Measurements from ENCODE around the gene DNAAF8.
"Not testable (repeated sequence)": the region's sequence is repeated elsewhere in the genome, so short reads cannot be mapped to it uniquely, and the experiment has no call there.

DNAAF8 gene

DNA sequence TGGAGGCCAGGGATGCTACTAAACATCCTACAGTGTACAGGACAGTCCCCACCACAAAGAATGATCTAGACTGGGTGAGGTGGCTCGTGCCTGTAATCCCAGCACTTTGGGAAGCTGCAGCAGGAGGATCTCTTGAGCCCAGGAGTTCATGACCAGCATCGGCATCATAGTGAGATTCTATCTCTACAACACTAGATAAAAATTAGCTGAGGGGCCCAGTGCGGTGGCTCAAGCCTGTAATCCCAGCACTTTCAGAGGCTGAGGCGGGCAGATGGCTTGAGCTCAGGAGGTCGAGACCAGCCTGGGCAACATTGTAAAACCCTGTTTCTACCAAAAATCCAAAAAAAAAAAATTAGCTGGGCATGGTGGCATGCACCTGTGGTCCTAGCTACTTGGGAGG, 38.0 kb downstream of the DNAAF8 start:
- peaks cover 12% of the 10 kb centered on the region for H3K4me1 ChIP-seq
- H3K9me3 ChIP-seq: no peaks in the 10 kb centered on the region
- H3K27me3 ChIP-seq: no peaks in the 10 kb centered on the region
- no peak overlapping the region for H3K9ac ChIP-seq
- H4K20me1 ChIP-seq: no peaks in the 10 kb centered on the region
- H3K4me2 ChIP-seq: no peak overlapping the region
- no peak overlapping the region for H3K4me3 ChIP-seq
- no peaks in the 10 kb centered on the region for H3K36me3 ChIP-seq
- H3K27ac ChIP-seq: no peak overlapping the region
- no peak for TF ChIP-seq Cebpa-rat (IDR thresholded peaks at IDR 0.05)

DNA sequence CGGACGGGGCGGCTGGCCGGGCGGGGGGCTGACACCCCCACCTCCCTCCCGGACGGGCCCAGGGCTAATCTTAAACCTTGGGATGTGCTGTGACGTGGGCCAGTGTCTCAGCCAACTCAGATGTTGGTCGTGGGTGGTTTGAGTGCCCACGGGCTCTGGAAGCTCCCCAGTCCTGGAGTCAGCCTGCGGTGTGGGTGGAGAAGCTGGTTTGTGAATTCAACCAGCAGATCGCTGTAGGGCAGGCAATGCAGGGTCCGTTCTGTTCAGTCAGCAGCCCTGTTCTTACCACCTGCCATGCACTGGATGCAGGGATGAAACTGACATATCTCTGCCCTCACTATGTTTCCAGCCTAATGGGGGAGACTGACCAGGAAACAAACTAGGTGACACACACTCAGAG, 40.7 kb downstream of the DNAAF8 start:
- Histone ChIP-seq H4K20me1 (no peaks in the 10 kb centered on the region), H3K9ac (no peak overlapping the region), H3K4me2 (no peak overlapping the region), H3K9me3 (no peaks in the 10 kb centered on the region), H3K4me3 (no peak overlapping the region), H3K27me3 (no peaks in the 10 kb centered on the region), H3K27ac (no peak overlapping the region), H3K36me3 (no peaks in the 10 kb centered on the region), H3K4me1 (no peaks in the 10 kb centered on the region)
- no peak for TF ChIP-seq Cebpa-rat (IDR thresholded peaks at IDR 0.05)

DNA sequence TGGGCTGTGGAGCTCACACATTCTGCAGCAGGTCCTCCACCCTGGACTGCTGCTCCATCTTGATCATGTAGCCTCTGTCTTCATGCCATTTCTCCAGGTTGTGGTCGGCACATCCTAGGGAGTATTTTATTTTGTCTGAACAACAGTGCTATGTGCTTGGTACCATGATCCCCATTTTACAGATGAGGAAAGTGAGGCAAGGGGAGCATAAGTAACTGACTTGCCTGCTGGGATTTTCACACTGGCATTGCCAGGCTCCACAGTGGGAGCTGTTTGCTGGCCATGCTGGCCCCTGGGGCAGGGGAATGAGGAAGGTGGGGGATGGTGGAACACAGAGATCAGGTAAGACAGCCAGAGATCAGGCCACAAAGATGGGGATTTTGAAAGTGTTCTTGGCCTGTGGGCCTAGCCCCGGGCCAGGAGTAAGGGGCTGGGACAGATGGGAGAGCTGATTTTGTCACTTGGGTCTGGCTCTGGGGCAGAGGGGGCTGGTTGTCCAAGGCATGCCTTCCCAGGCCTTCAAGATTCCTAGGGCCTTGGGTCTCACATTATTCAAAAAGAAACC, 41.9 kb downstream of the DNAAF8 start:
- Histone ChIP-seq H3K27me3 (no peaks in the 10 kb centered on the region), H3K9ac (no peak overlapping the region), H3K4me3 (no peak overlapping the region), H3K36me3 (no peaks in the 10 kb centered on the region), H4K20me1 (no peaks in the 10 kb centered on the region), H3K4me1 (no peaks in the 10 kb centered on the region), H3K9me3 (no peaks in the 10 kb centered on the region), H3K4me2 (no peak overlapping the region), H3K27ac (no peak overlapping the region)
- TF ChIP-seq Cebpa-rat (IDR thresholded peaks at IDR 0.05): no peak

DNA sequence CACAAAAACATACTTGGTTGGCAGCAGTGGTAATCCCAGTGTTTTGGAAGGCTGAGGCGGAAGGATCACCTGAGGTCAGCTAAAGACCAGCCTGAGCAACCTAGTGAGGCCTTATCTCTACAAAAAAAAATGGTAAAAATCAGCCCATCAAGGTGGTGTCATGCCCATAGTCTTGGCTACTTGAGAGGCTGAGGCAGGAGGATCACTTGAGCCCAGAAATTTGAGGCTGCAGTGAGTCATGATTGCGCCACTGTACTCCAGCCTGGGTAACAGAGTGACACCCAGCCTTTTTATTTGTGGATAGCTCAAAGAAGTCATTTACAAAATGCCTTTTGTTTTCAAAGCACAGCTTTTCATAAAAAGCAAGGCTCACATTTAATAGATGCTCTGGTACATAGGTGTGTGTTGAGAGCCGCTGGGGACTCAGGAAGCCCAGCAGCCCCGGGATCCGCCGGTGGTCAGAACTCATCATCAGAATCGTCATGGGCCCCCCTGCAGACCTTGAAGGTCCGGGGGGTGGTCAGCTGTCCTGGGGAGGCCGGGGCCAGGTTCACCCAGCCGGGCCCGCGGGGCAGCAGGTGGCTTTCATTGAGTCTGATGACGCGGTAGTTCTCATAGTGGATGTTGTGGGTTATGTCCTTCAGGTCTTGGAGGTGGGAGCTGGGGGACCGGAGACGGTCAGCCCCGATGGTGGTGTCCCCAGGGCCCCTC, 43.2 kb downstream of the DNAAF8 start:
- H3K4me1 ChIP-seq: 0 out of 2 replicates have a peak, but pooled peaks cover 2% of the 10 kb centered on the region
- H3K9ac ChIP-seq: no peak overlapping the region
- TF ChIP-seq Cebpa-rat (IDR thresholded peaks at IDR 0.05): no peak
- H4K20me1 ChIP-seq: no peaks in the 10 kb centered on the region
- H3K9me3 ChIP-seq: no peaks in the 10 kb centered on the region
- no peak overlapping the region for H3K4me3 ChIP-seq
- H3K27me3 ChIP-seq: no peaks in the 10 kb centered on the region
- H3K27ac ChIP-seq: no peak overlapping the region
- no peak overlapping the region for H3K4me2 ChIP-seq
- no peaks in the 10 kb centered on the region for H3K36me3 ChIP-seq

DNA sequence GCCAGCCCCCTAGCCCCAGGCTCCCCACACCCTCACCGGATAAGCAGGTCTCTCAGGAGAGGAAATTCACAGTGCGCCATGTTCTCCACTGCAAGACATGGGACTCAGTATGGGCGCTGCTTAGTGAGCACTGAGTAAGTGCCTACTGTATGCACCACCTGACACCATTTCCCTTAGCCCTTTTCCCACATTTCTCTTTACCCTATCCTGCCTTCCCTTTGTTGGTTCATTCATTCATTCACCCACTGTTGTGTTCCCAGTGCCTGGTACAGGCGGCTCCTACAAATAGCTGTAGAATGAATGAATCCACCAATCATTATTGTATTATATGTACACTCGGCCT, 43.7 kb downstream of the DNAAF8 start:
- no peaks in the 10 kb centered on the region for H3K9me3 ChIP-seq
- no peak overlapping the region for H3K4me3 ChIP-seq
- no peak overlapping the region for H3K9ac ChIP-seq
- no peaks in the 10 kb centered on the region for H3K36me3 ChIP-seq
- no peak overlapping the region for H3K4me2 ChIP-seq
- no peaks in the 10 kb centered on the region for H4K20me1 ChIP-seq
- TF ChIP-seq Cebpa-rat (IDR thresholded peaks at IDR 0.05): no peak
- peaks cover 7% of the 10 kb centered on the region for H3K4me1 ChIP-seq
- no peak overlapping the region for H3K27ac ChIP-seq
- no peaks in the 10 kb centered on the region for H3K27me3 ChIP-seq

DNA sequence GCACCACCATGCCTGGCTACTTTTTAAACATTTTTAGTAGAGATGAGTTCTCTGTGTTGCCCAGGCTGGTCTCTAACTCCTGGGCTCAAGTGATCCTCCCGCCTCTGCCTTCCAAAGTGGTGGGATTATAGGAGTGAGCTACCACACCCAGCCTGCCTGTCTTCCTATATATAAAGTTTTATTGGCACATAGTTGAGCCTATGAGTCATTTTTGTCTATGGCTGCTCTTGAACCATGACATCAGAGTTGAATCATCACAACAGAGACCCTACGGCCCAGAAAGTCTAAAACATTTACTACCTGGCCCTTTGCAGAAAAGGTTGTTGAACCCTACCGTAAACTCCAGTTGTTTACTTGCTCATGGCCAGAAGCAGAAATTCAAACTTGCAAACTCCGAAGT, 45.9 kb downstream of the DNAAF8 start:
- peaks cover 23% of the 10 kb centered on the region for H3K4me1 ChIP-seq

DNA sequence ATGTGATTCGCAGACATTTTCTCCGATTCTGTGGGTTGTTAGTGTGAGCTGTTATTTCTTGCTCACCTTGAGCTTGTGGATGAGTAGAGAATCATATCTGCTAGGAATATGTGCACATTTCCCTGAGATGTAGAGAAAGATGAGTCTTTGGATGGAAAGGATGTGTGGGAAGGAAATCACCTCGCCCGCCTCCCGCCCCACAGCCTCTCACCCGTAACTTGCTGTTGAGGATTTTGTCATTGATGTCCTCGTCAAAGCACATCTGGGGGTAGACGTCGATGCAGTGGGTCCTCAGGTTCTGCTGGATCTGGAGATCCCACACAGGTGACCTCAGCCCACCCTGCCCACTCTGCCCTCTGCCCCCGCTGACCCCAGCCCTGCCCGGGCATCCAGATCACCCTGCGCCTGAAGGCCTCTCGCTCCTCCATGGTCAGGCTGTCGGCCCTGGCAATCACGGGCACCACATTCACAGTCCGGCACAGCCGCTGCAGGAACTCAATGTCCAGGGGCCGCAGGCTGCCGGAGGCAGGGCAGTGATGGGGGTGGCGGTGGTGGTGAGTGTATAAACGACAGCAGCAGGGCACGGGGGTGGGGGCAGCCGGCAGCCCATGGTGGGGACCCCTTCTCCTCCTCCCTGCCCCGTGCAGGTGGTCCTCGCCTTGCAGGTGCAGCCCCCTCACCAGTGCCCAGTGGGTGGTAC, 49.1 kb downstream of the DNAAF8 start:
- H3K4me3 ChIP-seq: no peak overlapping the region
- no peak for TF ChIP-seq Cebpa-rat (IDR thresholded peaks at IDR 0.05)
- no peaks in the 10 kb centered on the region for H3K36me3 ChIP-seq
- H3K9ac ChIP-seq: no peak overlapping the region
- no peaks in the 10 kb centered on the region for H4K20me1 ChIP-seq
- no peaks in the 10 kb centered on the region for H3K9me3 ChIP-seq
- no peaks in the 10 kb centered on the region for H3K27me3 ChIP-seq
- H3K27ac ChIP-seq: no peak overlapping the region
- H3K4me2 ChIP-seq: peak overlapping the region; percentile 44
- peaks cover 32% of the 10 kb centered on the region for H3K4me1 ChIP-seq

More for the DNA sequence above, 45.9 kb downstream of the DNAAF8 start:
- Histone ChIP-seq H3K9ac (no peak overlapping the region), H3K9me3 (no peaks in the 10 kb centered on the region), H3K4me2 (no peak overlapping the region), H4K20me1 (no peaks in the 10 kb centered on the region), H3K36me3 (no peaks in the 10 kb centered on the region), H3K27me3 (no peaks in the 10 kb centered on the region), H3K27ac (no peak overlapping the region), H3K4me3 (no peak overlapping the region)
- TF ChIP-seq Cebpa-rat (IDR thresholded peaks at IDR 0.05): no peak

DNA sequence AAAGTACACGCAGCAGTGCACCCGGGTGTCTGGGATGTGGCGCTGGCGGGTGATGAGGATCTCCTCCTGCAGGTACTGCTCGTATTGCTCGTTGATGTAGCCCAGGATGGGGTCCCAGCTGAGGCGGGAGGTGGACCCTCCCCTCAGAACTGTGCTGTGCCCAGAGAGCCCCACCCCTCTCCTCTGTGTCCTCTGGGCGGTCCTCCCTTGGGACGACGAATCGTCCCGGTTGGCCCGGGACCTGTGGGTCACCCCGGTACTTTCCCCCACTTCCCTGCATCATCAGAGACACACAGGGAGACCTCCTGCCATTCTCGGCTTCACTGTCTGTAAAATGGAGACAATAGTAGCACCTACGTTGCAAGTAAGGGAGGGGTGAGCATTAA, 49.6 kb downstream of the DNAAF8 start:
- Histone ChIP-seq H3K9me3 (no peaks in the 10 kb centered on the region), H3K27me3 (no peaks in the 10 kb centered on the region), H3K4me2 (peak overlapping the region; percentile 44), H3K36me3 (no peaks in the 10 kb centered on the region), H3K4me3 (no peak overlapping the region), H3K9ac (no peak overlapping the region), H3K4me1 (peaks cover 38% of the 10 kb centered on the region), H4K20me1 (no peaks in the 10 kb centered on the region), H3K27ac (no peak overlapping the region)
- TF ChIP-seq Cebpa-rat (IDR thresholded peaks at IDR 0.05): no peak

DNA sequence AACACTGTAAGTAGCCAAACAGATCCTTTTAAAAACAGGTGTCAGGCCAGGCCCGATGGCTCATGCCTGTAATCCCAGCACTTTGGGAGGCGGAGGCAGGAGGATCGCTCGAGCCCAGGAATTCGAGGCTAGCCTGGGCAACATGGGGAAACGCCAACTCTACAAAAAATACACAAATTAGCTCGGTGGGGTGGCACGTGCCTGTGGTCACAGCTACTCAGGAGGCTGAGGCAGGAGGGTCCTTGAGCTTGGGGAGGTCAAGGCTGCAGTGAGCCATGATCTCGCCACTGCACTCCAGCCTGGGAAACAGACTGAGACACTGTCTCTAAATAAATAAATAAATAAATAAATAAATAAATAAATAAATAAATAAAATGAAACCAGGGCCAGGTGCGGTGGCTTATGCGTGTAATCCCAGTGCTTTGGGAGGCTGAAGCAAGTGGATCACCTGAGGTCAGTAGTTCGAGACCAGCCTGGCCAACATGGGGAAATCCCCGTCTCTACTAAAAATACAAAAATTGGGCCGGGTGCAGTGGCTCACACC, 50.2 kb downstream of the DNAAF8 start:
- not testable (repeated sequence) for H3K27ac ChIP-seq, H3K27me3 ChIP-seq, H3K4me3 ChIP-seq, H4K20me1 ChIP-seq, H3K36me3 ChIP-seq, H3K9ac ChIP-seq, H3K9me3 ChIP-seq
- Histone ChIP-seq H3K4me2 (peak overlapping the region; percentile 44), H3K4me1 (peaks cover 43% of the 10 kb centered on the region)

DNA sequence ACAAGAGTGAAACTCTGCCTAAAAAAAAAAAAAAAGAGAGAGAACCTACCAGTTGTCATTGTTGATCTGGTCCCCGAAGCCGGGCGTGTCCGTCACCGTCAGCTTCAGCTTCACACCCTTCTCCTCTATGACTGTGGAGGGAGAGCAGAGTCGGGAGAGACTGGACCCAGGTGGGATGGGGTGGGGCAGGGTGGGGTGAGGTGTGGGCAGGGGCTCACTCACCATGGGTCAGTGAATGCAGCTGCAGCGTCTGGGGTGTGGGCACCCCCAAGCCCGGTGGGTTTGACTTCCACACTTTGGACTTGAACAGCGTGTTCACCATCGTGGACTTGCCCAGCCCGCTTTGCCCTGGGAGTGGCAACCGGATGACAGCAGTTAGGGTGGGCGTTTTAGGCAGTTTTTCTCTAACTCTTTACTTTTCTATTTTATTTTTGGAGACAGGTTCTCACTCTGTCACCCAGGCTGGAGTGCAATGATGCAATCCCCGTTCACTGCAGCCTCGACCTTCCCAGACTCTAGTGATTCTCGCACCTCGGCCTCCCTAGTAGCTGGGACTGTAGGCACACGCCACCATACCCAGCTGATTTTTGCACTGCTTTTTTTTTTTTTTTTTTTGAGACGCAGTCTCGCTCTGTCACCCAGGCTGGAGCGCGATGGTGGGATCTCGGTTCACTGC, 51.6 kb downstream of the DNAAF8 start:
- H3K27ac ChIP-seq: no peak overlapping the region
- H3K9me3 ChIP-seq: no peaks in the 10 kb centered on the region
- H3K9ac ChIP-seq: no peak overlapping the region
- H3K27me3 ChIP-seq: no peaks in the 10 kb centered on the region
- peaks cover 57% of the 10 kb centered on the region for H3K4me1 ChIP-seq
- no peak for TF ChIP-seq Cebpa-rat (IDR thresholded peaks at IDR 0.05)
- no peaks in the 10 kb centered on the region for H4K20me1 ChIP-seq
- no peak overlapping the region for H3K4me3 ChIP-seq
- no peak overlapping the region for H3K4me2 ChIP-seq
- H3K36me3 ChIP-seq: no peaks in the 10 kb centered on the region
